Activated CD8-positive, alpha-beta memory T cell treated with anti-CD3 and anti-CD28 coated beads, Interleukin-2, amount 50 U/mL, for 1 hour (primary cell): ENCODE measurements around the gene DGKI.

Experiments
- DNase-seq: peaks from one replicate; pipeline ENCODE4 v3.0.0-alpha.2; 2020; ENCODE audit errors: extremely low read depth

Gene DGKI

GRCh38 chr7:137687556-137688265 lies 159.1 kb downstream of the DGKI start:
- no peak for DNase-seq

- no peak for DNase-seq
Observed at GRCh38 chr7:137685433-137686164, 161.2 kb downstream of the DGKI start.

DNA sequence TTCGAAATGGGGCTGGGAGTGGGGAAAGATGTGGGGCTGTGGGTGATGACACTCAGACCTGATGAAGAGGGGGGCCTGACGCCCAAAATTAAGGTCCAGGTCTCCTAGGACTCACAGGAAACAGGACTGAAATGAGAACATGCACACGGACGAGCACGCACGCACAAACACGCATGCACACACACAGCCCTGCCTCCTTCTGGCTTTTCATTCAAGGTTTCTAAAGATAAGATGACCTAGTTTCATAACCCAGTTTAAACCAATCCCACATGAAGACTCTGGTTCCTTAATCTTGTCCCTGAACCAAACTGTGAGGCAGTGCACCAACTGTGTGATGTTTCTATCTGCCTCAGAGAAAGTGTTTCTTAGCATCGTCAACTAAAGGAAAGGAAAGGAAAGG lies 162.0 kb downstream of the DGKI start:
- DNase-seq = no peak

DNA sequence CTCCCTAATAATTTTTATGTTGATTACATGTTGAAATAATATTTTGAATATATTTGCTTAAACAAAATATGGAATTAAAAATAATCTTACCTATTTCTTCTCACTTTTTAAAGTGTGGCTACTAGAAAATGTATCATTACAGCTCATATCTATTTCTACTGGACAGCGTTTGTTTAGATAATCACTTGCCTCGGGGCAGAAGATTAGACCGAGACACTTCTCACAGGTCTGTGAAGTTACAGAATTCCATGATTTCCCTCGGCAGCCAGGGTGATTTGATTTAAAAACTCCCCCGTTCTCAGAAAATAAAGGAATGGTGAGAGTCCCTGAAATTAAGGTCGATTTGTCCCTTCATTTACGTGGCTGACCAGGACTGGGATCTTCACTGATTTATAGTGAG lies 162.5 kb downstream of the DGKI start:
- DNase-seq = no peak

DNA sequence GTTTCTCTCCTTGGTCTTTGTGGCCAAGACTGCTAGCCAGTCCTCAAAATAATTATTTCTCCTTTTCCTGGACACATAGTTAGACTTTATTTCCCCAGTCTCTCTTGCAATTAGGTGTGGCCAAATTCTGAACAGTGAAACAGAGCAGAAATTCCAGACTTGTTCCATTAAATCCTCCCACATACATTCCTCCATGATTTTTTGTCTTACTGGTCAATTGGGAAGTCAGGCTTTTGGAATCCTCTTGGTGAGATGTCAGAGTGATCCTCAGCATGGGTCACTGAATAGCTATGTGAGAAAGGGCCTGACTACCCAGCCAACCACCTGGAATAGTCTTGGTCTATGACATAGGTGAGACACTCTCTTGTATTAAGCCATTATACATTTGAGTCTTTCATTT lies 164.2 kb downstream of the DGKI start:
- DNase-seq = no peak

GRCh38 chr7:137681657-137682562 lies 164.9 kb downstream of the DGKI start:
- DNase-seq = no peak

DNA sequence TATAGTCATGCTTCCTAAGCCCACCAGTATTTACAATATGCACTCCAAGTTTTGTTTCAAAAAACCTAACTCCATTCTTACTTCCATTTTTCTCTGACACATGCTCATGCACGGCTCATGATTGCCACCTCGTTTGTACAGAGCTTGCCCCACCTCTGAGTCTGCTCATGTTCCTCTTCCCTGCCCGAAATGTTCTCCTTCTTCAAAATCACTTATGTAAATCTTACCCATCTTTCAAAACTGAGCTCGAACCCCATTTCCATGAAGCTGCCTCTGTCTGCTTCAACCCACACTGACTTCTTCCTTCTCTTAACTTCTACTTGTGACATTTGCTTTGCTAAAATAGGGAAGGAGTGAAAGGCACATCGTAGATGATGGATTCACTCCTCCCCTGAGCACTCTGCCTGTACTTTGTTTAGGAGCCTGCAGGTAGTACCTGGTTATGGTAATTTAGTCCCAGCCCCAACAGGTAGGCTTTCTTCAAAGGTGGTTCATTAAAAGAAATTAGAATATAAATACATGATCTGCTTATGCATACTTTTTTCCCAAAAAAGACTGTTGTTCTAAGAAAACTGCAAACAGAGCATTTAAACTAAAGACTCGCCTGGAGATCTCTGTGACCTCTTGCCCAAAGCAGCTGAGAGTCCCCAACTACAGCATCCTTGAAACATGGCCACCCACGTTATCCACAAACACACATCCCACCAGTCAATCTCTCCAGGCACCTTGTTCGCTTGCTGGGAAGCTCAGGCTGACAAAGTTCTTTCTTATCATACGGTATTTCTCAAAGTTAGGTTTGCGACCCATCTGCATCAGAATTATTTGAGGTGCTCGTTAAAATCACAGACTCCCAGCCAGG lies 172.0 kb downstream of the DGKI start:
- no peak for DNase-seq

DNA sequence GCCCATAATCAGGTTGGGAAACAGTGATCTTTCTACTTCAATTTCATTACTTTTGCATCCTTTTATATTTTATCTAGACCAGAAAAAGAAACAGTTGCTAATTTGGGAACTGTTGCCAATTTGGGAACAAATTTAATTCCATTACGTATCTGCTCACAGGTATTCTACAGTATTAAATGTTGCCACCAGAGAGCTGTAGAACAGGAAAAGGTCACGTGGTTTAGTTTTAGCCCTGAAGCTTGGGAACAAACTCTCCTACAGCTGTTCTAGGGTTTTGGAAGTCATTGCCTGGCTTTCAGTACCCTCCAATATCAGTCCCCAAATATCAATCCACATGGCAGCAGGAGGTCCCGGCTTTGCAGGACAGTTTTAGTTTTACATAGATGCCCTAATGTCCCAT lies 172.7 kb downstream of the DGKI start:
- no peak for DNase-seq

DNA sequence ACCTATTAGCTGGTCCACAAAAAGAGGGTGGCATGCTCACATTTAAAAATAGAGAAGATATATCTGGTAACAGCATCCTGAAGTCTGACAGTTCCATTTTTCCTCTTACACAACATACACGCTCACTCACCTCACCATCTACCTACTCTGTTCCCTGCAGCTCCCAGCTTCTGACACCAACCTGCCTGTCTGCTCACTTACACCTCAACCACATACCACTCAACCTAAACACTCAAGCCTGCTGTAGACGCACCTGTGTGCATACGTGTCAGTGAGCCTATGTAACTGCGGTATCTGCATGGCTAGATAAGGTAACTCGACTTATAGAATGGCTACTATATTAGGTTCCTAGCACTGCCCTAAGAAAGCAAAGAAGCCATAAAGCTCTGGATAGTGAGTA lies 174.9 kb downstream of the DGKI start:
- DNase-seq = no peak

DNA sequence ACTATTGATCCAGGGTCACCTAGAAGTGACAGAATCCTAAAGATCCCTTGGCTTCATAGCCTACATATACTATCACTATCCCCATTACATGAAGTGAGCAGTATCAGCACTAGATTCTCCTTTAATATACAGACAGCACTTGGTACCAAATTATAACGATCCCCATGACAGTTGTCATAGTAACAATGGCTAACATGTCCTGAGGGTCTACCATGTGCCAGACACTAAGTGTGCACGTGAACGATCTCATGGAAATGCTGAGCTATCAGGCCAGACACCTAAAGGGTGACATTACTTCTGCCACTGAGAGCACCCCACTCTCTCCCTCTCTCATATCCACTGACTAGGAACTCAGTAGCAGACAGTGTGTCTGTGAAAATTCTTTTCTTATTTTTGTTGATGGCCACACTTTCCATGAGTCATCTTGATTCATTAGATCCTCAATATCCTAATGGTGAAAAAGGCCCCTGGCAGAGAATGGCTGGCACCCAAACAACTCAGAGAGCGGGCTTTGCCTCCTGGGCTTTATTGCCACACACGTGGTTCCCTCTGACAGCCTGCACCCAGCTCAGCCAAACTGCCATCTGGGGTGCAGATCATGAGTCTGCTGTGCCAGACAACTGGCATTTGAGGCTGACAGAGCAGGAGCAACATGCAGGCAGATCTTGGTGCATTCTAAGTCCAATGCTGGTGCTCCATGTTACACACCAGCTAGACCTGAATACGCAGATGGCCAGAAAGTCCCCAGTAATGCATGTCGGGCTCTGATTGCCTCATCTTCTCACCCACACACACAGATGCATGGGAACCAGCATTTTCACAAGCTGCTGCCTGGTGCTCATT lies 176.3 kb downstream of the DGKI start:
- DNase-seq = no peak

GRCh38 chr7:137669706-137670105 lies 177.1 kb downstream of the DGKI start:
- DNase-seq = no peak

DNA sequence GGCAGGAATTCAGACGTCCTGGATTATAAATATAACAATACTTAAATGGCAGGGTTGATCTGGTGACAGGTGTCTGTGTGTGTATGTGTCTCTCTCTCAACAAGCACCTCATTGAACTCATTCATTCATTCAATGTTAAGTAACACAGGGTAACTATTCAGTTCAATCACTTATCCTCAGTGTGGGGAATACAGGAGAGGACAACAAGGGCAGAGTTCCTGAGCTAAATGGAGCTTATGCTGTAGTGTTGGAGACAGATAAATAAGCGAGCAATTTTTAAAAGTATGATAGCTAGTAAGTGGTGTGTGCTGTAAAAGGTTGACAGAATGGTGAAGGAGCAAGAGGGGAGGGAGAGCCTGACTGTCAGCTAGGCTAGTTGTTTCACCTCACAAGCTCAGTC lies 178.4 kb downstream of the DGKI start:
- DNase-seq = no peak

DNA sequence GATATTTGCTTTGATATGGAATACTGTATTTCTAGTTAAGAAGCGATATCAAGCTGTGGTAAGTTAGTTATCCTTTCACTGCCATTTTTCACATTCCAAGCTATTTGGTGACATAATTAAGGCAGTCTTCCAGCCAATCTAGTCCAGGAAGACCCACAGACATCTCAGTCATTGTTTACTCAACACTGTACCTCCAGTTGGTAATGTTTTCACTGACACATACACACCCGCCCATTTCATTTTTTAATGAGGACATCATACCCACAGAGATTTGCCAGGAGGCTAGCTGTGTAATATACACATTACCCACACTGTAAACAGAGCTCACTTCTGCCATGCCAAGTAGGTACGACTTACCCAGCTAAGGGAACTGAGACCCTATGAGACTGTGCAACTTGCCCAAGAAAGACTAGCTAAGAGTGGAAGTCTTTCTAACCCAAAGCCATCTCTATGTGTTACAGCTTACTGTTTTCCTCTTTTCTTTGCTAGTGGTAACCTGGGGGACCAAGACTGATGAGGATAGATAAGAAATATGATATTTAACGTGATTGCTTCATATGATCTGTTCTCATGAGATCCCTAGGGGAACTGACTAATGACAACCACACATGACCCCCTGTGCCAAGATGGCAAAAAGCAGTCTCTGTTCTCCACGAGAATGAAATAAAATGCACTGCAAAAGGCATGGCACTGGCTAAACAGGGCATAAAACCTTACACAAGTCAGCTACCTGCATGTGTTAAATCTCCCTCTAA lies 179.0 kb downstream of the DGKI start:
- no peak for DNase-seq

DNA sequence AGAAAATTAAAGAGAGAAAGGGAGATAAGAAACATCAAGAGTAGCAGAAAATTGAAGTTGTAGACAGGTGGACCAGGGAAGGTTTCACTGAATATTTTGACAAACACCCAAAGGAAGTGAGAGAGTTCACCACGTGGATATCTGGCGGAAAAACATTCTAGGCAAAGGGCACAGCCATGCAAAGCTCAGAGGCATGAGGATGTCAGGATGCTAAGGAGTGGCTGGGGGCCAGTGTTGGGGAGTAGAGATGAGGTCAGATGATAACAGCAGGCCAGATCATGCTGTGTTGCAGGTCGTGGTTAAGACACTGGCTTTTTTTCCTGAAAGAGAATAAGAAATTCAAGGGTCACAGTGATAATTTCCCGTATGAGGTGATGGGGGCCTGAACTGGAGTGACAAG lies 181.9 kb downstream of the DGKI start:
- no peak for DNase-seq

DNA sequence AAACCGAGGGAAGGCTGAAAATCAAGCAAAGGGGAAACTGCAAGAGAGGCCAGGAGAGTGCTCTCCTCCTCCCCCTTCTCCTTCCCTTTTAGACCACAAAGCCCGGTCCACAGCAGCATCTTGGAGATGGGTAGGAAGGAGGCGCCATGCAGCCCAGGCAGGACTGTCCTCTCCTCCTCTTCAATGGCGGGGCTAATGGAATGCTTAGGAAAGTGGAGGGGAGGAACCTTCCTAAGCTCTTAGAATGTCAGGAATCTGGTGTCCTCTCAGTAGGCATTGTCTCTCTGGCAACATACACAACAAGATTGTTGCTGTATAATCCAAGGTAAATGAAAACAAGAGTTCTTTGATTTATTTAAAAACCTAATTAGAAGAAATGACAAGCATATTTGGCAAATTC lies 185.1 kb downstream of the DGKI start:
- no peak for DNase-seq

- no peak for DNase-seq
Observed at GRCh38 chr7:137658190-137658900, 188.4 kb downstream of the DGKI start.

GRCh38 chr7:137657476-137658189 lies 189.1 kb downstream of the DGKI start:
- DNase-seq = no peak

DNA sequence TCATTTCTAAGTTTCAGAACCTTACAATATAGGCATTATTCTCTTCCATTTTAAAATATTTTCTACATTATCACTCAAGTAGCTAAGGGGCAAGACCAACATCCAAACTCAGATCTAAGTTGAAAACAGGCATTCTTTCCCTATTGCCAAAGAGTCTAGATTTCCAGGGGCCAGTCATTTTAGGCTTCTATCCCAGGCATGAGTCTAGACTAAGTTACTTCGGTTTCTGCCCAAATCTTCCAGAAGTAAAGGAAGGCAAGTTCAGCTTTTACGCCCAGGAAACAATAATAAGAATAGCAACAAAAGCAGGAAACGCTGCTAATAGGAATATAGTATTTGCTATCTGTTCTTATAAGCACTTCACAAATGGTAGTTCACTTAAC lies 189.9 kb downstream of the DGKI start:
- DNase-seq = no peak
